ENCODE measurements around the gene OR51G1.

OR51G1 gene

DNA sequence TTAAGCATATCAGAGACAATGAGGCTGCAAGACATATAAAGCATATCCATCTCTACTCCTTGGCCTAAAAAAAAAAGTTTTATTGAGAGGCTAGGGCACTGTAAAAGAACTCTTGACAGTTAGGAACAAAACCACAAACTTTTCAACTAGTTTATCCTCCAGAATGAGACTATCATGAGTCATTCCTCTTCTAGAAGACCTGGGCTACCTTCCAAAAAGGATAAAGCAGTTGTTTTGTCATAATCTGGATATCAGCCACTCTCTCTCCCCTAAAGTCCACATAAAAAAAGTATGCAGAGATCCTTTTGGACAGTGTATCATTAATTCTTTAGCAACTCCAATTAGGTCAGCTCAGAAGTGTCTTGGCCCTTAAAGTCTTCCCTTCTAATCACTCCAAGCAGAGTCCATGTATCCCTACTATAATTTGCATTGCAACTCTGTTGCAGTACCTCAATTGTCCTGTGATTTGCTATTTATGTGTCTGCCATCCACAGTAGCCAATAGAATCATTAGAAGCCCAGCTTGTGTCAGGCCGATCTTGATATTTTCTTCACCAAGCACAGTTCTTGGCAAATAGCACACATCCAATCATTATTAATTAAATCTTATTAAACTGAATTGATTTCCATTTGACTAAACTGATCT is 32.0 kb downstream of the OR51G1 start:
- Histone ChIP-seq H3K4me3 (no peak overlapping the region), H3K27ac (no peak overlapping the region)
- DNase-seq (ENCODE audit: low spot score), result no peak
- TF ChIP-seq, protein P1, sequence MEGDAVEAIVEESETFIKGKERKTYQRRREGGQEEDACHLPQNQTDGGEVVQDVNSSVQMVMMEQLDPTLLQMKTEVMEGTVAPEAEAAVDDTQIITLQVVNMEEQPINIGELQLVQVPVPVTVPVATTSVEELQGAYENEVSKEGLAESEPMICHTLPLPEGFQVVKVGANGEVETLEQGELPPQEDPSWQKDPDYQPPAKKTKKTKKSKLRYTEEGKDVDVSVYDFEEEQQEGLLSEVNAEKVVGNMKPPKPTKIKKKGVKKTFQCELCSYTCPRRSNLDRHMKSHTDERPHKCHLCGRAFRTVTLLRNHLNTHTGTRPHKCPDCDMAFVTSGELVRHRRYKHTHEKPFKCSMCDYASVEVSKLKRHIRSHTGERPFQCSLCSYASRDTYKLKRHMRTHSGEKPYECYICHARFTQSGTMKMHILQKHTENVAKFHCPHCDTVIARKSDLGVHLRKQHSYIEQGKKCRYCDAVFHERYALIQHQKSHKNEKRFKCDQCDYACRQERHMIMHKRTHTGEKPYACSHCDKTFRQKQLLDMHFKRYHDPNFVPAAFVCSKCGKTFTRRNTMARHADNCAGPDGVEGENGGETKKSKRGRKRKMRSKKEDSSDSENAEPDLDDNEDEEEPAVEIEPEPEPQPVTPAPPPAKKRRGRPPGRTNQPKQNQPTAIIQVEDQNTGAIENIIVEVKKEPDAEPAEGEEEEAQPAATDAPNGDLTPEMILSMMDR (IDR thresholded peaks at IDR 0.05), result no peak

DNA sequence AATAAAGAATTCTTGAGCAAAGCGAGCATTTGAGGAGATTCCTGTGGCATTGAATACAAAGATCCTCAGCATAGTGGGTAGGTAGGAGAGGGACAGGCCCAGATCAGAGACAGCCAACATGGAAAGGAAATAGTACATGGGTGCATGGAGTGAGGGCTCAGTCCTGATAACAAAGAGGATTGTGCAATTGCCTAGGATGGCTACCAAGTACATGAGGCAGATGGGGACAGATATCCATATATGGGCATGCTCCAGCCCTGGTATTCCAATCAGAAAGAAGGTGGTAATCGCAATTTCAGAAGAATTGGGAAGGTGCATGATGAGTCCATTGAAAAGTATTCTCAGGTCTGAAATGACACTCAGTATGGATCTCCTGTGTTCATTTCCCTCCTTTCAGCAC is 33.9 kb downstream of the OR51G1 start:
- DNase-seq (ENCODE audit: low spot score), result no peak
- Histone ChIP-seq H3K27ac (no peak overlapping the region), H3K4me3 (no peak overlapping the region)
- TF ChIP-seq, protein P1 (IDR thresholded peaks at IDR 0.05), result no peak

DNA sequence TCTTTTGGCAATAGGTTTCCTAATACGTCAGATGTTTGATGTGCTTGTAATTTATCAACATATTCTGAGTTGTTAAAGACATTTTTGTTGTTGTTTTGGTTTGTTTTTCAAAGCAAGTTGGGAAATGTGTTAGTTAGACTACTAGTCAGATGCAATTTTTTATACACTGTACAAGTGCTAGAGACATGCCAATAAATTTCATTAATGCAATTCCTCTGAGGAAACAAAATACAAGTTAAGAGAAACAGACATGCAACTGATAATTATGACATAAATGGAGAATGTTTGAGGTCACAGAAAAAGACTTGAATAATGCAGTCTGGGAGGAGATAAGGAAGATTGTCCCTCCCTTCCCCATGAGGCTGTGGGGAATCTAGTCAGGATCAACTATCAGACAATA is 36.5 kb downstream of the OR51G1 start:
- no peak overlapping the region for H3K4me3 ChIP-seq
- DNase-seq (ENCODE audit: low spot score), result no peak
- TF ChIP-seq, protein P1 (IDR thresholded peaks at IDR 0.05), result no peak
- no peak overlapping the region for H3K27ac ChIP-seq

DNA sequence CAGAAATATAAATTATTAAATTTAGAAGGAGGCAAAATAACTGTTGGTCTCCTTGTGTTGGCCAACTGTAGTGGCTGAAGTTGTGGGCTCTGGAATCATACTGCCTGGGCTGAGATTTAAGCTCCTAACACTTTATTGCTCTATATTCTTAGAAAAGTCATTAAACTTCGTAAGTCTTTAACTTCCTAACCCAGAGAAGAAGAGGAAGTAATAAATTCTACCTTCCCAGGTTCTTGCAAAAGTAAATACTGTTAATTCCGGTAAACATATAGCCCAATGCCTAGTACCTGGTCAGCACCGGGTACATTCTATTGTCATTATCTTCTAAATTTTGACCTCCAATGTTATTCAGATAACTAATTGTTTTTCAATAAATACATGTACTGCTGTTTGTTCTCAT is 38.0 kb downstream of the OR51G1 start:
- Histone ChIP-seq H3K27ac (no peak overlapping the region), H3K4me3 (no peak overlapping the region)
- TF ChIP-seq, protein P1 (IDR thresholded peaks at IDR 0.05), result no peak
- DNase-seq (ENCODE audit: low spot score), result no peak

DNA sequence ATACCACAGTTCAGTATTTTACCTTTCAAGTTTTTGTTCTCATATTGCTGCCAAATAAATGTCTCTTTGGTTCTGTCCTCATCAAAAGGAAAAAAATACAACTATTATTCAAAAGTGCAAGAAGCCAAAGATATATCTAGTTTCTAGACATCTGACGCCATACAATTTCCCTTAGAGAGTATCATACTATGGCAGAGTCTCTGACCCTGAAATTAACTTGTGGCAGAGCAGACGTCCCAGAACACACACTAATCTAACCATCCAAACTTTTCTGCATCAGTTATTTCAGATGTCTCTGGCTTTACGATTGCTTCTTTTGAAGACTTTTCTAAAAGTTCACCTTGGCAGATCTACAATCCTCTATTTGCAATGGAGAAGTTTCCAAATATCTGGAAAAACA is 39.8 kb downstream of the OR51G1 start:
- TF ChIP-seq, protein P1 (IDR thresholded peaks at IDR 0.05), result no peak
- Histone ChIP-seq H3K27ac (no peak overlapping the region), H3K4me3 (no peak overlapping the region)
- no peak for DNase-seq (ENCODE audit: low spot score)

DNA sequence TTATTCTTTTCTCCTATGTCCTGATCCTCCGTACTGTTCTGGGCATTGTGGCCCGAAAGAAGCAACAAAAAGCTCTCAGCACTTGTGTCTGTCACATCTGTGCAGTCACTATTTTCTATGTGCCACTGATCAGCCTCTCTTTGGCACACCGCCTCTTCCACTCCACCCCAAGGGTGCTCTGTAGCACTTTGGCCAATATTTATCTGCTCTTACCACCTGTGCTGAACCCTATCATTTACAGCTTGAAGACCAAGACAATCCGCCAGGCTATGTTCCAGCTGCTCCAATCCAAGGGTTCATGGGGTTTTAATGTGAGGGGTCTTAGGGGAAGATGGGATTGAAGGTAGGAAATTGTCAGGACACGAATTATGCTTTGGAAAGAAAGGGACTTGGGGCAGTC is 41.6 kb downstream of the OR51G1 start:
- TF ChIP-seq, protein P1 (IDR thresholded peaks at IDR 0.05), result no peak
- no peak for DNase-seq (ENCODE audit: low spot score)
- Histone ChIP-seq H3K27ac (no peak overlapping the region), H3K4me3 (no peak overlapping the region)

DNA sequence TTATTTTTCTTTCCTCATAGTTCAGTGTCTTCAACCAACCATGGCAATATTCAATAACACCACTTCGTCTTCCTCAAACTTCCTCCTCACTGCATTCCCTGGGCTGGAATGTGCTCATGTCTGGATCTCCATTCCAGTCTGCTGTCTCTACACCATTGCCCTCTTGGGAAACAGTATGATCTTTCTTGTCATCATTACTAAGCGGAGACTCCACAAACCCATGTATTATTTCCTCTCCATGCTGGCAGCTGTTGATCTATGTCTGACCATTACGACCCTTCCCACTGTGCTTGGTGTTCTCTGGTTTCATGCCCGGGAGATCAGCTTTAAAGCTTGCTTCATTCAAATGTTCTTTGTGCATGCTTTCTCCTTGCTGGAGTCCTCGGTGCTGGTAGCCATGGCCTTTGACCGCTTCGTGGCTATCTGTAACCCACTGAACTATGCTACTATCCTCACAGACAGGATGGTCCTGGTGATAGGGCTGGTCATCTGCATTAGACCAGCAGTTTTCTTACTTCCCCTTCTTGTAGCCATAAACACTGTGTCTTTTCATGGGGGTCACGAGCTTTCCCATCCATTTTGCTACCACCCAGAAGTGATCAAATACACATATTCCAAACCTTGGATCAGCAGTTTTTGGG is 42.2 kb downstream of the OR51G1 start, which contains the start of gene OR51T1:
Gene OR51T1 (plus strand): TSS at position 41 of the 641 bp plus-strand sequence. CDS start 0 bp downstream, at position 41.
- Histone ChIP-seq H3K4me3 (no peak within 1 kb of the TSS), H3K27ac (no peak within 1 kb of the TSS)
- no peak for DNase-seq (ENCODE audit: low spot score)
- TF ChIP-seq, protein P1 (IDR thresholded peaks at IDR 0.05), result no peak

Measured in coronary artery (tissue), 2 donors.